ENCODE data around the gene SELENOK.

SELENOK gene

GRCh38 chr3:53841296-53841695 is 50.4 kb downstream of the SELENOK start:
- no peak for DNase-seq

DNA sequence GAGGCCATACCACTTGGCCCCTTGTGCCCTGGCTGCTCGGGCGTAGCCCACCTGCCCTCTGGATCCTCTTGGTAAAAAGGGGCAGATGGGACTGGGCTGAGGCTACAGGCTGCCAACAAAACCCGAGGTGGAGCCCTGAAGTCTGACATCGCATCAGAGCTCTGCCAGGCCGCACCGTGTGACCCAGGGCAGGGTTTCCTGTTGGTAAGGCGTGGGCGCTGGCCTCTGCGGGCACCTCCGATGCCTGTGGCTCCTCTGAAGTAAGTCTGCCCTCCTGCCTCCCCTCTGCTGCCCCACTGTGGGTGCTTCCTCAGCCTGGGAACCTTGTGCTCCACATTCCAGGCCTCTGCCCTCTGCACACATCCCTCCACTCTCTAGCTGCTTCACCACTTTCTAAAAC is 54.3 kb downstream of the SELENOK start:
- DNase-seq, result no peak

DNA sequence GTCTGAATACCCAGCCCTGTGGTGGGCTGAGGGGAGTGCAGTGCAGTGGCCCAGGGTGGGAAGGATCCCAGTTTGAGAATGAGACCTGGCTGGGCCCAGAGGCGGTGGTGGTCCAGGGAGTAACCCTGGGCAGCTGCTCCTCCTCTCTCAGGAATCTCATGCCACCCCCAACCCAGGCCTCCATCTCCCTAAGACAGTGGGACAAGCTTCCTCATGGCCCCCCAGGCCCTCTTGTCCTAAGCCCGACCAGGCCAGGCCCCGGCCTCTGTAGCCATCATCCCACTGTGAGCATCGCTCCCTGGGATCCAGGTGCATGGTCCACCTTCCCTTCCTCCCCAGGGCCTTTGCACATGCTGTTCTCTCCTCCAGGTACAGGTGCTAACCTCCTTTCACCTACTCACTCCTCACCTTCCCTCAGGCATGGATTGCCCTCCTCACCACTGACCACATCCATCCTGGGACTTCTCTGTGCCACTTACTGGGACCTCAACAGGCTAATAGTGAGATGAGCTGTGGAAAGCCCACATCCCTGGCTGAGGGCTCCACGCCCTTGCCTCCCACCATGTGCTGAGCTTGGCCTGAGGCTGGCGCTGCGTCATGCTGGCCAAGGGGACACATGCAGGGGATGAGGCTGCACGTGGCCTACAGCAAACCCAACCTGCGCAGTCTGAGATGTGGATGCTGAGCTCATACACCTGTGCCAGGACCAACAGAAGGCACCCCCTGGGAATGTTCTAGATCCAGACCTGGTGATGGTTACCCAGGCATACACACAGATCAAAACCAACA is 55.4 kb downstream of the SELENOK start:
- no peak for DNase-seq

DNA sequence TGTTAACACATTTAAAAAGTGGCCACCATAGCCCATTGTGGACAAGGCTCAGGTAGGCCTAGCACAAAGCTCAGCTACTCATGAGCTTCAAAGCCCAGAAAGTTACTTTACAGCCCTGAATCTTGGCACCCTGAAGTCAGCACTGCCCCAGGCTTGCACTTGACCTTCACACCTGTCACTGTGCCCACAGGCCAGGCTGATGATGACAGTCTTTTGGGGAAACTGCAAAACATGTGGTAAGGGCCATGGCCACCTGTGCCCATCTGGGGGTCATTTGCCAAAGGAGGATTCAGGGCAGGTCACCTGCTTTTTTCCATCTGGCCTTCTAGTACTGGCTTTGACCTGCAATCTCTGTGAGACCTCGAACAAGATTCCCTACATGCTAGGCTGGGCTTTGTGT is 56.4 kb downstream of the SELENOK start:
- no peak for DNase-seq

DNA sequence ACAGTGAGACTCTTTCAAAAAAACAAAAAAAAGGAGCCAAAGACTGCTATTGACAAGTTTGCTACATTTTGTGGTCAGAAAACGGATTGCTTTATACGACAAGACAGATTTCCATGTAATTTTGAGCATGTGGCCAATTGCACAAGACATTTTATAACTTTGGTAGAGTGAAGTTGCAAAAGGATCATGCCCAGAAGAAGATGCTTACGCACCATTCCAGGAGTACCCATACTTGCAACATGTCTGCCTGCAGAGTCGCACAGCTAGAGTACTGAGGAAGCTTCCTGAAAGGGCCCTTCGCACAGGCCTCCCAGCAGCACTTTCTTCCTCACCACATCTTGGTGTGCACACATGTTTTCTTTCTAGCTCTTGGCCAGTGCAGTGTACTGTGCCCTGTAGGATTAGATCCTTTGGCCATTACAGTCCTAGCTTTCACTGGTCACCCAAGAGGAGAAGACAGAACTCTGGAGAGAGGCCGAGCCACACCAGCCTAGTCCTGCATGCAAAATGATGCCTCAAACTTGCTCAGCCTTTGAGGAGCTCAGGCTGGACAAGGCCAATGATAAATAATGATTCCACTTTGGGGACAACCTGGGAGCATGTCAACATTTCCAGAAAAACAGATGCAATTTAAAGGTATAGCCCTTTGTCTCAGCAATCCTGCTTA is 57.1 kb downstream of the SELENOK start:
- no peak for DNase-seq
